GM12874 (cell line): ENCODE data around the gene MAPK1.

Experiments used
- CTCF ChIP-seq: IDR thresholded peaks from 2 replicates; pipeline ENCODE4 v1.5.1; 2011; ENCODE audit warnings: low read depth, mild to moderate bottlenecking, control low read depth, low read length, moderate library complexity; ENCODE audit not compliant: insufficient read depth

The MAPK1 gene

DNA sequence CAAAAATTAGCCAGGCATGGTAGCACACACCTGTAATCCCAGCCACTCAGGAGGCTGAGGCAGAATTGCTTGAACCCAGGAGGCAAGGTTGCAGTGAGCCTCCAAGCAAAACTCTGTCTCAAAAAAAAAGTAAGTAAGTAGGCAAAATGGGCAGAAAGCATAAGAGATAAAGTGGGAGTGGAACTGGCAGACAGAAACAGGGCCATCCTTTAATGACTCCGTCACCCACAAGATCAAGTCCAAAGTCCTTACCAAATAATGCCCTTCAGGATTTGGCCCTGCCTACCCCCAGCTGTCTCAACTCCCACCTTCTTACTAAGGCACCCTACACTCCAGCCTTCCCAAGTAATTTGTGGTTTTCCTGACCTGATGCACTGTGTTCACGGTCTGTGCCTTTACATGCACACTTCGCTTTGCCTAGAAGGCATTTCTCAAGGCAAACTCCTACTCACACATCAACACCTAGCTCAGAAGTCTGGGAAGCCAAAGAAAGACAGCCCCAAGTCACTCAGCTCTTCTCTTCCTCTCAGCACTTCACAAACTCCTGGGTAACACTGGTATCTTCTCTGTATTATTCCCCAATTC lies 6.1 kb downstream of the MAPK1 start:
- no peak for TF ChIP-seq CTCF

DNA sequence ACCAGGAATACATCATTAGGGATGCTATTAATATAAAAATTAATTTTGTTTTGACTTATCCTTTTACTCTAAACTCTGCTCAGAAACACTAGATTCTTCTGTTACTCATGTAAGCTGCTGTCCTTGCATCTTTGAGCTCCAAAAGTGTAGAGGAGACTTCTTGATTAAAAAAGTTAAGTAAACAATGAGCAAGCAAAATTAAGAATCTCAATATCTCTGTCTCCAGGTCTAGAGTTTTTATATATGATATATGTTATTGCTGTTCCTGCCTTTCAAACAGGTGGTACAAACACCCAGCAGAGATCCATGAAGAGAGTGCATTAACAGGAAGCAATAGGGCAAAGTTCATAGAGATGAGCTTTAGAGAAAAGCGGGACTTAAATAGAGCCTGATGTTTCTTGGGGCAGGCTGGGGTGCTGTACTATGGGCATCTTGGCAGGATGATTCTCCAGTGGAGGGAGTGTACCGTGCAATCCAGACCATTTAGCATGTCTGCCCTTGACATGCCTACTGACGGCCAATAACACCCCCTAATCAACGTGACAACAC lies 6.9 kb downstream of the MAPK1 start:
- TF ChIP-seq CTCF = no peak

DNA sequence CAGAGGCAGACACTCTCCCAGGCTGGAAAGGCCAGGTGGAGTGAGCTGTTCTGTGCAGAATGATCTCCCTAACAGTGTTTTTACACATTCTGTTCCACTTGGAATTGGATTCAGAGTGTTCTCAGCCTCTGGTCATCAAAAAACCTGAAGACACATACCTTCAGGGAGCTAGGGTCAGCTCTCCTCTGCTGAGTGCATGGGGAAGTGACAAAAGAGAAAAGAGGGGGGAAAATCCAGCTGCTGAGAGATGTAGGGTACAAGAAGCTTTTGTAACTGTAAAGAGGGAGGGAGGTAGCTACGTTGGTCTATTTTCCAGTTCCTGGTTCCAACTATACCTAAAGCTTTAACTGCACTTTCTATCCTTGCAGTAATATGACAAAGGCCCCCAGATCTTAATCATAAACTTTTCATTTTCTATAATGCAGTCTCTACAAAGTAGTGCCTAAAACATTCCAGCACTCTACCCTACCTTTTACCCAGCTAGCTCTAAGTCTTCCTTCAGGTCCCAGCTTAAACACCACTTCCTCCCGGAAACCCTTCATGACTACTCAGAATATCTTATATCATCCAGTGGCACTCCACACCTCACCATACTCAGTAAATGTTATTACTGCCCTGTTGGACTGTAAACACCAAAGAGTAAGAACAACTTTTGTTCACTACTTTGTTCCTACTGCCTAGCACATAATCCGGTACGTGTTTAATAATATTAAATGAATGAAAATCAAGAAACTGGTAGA lies 9.2 kb downstream of the MAPK1 start:
- TF ChIP-seq CTCF = no peak

- TF ChIP-seq CTCF = no peak
Observed at GRCh38 chr22:21857481-21857914, 9.9 kb downstream of the MAPK1 start.

DNA sequence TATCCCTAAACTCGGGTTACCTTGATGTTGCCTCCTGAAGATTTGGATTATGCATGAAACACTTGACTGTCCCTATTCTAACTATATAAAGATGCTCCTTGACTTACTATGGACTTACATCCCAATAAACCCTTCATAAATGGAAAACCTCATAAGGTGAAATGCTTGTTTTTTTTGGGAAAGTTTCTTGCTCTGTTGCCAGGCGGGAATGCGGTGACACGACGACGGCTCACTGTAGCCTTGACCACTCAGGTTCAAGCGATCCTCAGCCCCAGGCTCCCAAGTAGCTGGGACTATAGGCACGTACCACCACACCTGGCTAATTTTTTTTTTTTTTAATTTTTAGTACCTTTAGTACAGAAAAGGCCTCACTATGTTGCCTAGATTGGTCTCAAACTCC lies 10.6 kb downstream of the MAPK1 start:
- no peak for TF ChIP-seq CTCF

- no peak for TF ChIP-seq CTCF
Observed at GRCh38 chr22:21856197-21856596, 11.2 kb downstream of the MAPK1 start.

DNA sequence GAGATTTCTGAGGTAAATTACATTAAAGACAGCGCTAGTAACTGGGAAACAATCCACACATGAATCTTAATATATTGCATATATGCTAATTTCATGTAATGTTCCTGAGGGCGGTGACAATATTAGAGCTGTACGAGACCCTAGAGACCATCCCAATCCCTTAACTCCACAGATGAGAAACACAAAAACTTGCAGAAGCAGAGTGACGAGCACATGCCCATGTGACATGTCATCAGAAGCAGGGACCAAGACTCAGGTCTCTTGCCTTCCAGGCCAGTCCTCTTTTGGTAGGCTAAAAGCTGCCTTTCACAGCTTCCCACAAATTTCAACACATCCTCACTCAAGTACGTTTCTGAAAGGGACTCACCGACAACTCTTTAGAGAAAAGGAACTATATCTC lies 11.8 kb downstream of the MAPK1 start:
- no peak for TF ChIP-seq CTCF
